ENCODE results near the gene NEU3.
"Not testable (repeated sequence)": the region's sequence is repeated elsewhere in the genome, so short reads cannot be mapped to it uniquely, and the experiment has no call there.

The NEU3 gene, protein sequence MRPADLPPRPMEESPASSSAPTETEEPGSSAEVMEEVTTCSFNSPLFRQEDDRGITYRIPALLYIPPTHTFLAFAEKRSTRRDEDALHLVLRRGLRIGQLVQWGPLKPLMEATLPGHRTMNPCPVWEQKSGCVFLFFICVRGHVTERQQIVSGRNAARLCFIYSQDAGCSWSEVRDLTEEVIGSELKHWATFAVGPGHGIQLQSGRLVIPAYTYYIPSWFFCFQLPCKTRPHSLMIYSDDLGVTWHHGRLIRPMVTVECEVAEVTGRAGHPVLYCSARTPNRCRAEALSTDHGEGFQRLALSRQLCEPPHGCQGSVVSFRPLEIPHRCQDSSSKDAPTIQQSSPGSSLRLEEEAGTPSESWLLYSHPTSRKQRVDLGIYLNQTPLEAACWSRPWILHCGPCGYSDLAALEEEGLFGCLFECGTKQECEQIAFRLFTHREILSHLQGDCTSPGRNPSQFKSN

DNA sequence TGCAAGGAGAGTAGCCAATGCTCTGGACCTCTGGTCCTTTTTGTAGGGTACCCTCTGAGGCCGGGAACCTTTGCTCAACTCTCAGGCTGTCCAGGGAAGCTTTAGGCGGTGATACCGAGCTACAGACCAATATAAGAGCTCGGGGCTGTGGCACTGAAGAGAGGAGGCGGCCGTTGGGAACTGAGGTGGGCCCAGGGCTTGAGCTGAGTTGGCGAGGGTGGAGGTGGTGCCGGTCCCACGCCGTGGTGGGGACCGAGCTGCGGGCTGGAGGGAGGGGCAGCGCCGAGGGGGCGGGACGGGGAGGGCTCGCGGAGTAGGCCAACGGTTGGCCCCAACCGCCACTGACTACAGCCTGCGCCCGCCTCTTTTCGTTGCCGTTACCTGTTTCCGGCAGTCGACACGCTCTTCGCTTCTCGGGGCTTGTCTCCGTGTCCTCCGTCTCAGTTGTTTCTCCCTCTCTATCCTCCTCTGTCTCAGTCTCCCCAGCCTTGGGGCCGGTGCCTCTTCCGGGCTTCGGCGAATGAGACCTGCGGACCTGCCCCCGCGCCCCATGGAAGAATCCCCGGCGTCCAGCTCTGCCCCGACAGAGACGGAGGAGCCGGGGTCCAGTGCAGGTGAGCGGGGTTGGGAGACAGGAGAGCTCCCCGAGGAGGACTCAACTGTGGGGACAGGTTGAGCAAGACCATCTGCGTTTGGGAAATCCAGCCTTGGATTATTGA, at the start of gene NEU3:
NEU3 (plus strand) TSS at position 393 of the 719 bp plus-strand sequence; CDS start at position 521, 128 bp downstream.
- DNase-seq, result peak; percentile 68

- no peak for DNase-seq
These were observed 47.2 kb upstream of the NEU3 start for GRCh38 chr11:74941492-74941891.

- no peak for DNase-seq
These were observed 46.5 kb upstream of the NEU3 start for GRCh38 chr11:74942073-74942759.

DNA sequence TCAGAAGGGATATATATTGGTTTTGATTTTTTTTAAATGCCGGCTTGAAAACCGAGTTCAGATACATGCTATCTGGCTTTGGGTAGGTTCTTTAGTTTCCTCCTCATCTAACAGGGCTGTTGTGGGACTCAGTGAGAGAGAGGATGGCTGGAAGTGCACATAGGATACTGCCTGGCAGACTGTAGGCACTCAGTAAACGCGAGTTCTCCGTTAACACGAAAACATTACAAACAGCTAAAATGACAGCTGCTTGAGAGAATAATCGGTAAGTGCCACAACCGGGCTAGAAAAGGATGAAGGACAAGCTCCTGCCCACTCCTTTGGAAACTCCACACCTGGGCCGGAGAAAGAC, 40.2 kb upstream of the NEU3 start:
- DNase-seq, result peak; percentile 42

- DNase-seq, result peak; percentile 94
These were observed 39.6 kb upstream of the NEU3 start, which contains the start of the genes SPCS2 and XRRA1 for GRCh38 chr11:74948898-74949752. Gene SPCS2, plus strand, starts transcription at chr11:74949266. Its CDS starts 20 bp downstream, at chr11:74949286. Gene XRRA1, minus strand, starts transcription at chr11:74949091. Its CDS starts 8,213 bp downstream, at chr11:74940878.

DNA sequence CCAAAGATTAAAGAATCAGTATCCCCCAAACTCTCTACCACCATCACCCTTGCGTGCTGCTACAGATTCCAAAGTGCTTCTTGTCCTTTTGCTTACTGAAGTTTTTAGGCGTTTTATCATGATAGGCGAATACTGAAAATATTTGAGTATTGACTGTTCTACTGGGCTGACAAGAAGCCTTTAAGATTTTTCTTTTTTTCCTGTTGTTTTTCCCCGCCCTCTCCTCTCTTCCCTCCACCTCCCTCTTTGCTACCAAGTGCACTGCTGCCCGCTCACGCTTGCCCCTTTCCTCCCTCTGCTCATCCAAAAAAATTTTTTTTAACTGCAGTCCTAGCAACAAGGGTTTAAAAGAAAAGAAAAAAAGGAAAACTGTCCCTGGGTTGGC, 39.0 kb upstream of the NEU3 start:
- no peak for DNase-seq

- DNase-seq, result no peak
These were observed 38.3 kb upstream of the NEU3 start for GRCh38 chr11:74950374-74950969.

- no peak for DNase-seq
These were observed 37.5 kb upstream of the NEU3 start for GRCh38 chr11:74951226-74951625.

GRCh38 chr11:74952752-74953151, 36.0 kb upstream of the NEU3 start:
- no peak for DNase-seq

DNA sequence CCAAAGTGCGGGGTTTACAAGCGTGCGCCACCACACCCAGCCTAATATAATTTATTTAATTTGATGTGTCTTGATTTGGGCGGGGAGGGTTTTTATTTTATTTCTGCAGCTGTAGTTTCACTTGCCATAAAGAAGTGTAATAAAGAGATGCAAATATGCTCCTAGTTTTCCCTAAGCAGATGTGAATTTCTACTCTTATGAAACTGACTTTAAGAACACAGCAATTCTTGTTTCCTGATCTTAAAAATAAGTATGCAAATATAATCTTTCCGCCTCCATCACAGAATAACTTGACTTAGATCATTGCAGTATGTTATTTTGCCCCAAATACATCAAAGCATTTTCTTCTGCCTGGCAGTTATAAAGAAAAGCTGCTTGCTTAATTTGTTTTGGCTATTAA, 35.3 kb upstream of the NEU3 start:
- DNase-seq, result no peak

DNA sequence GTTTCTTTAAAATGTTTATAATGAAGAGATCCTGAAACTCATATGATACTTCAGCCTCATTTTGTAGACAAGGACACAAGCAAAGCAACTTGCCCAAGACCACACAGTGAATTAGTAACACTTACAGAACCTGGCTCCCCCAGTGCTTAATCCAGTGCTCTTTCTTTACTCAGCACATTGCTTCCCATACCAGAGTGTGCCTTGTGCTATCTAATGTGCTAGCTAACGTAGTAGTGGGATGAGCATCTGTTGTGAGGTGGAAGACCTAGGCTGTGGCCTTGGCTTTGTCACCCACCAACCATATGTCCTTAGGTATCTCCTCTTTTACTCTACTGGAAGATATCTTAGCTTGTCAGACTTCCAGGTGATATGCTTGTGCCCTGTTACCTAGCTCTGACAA, 34.5 kb upstream of the NEU3 start:
- no peak for DNase-seq

GRCh38 chr11:74956397-74957015, 32.2 kb upstream of the NEU3 start:
- DNase-seq, result no peak

- DNase-seq, result no peak
These were observed 30.6 kb upstream of the NEU3 start for GRCh38 chr11:74957937-74958629.

DNA sequence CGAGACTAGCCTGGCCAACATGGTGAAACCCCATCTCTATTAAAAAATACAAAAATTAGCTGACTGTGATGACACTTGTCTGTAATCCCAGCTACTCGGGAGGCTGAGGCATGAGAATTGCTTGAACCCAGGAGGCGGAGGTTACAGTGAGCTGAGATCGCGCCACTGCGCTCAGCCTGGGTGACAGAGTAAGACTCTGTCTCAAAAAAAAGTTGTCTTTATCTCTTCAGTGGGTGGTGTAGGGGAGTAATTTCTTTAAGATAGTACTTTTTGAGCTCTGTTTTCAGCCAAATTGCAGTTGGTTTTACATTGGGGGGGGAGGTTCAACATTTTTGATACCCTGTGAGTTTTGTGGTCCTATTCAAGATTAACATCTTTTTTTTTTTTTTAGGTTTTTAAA, 28.6 kb upstream of the NEU3 start:
- DNase-seq, result not testable (repeated sequence)

GRCh38 chr11:74966651-74967050, 22.1 kb upstream of the NEU3 start:
- no peak for DNase-seq

- no peak for DNase-seq
These were observed 17.8 kb upstream of the NEU3 start for GRCh38 chr11:74970852-74971395.

- no peak for DNase-seq
These were observed 17.3 kb upstream of the NEU3 start for GRCh38 chr11:74971424-74971823.

GRCh38 chr11:74978041-74978440, 10.7 kb upstream of the NEU3 start:
- DNase-seq, result no peak

DNA sequence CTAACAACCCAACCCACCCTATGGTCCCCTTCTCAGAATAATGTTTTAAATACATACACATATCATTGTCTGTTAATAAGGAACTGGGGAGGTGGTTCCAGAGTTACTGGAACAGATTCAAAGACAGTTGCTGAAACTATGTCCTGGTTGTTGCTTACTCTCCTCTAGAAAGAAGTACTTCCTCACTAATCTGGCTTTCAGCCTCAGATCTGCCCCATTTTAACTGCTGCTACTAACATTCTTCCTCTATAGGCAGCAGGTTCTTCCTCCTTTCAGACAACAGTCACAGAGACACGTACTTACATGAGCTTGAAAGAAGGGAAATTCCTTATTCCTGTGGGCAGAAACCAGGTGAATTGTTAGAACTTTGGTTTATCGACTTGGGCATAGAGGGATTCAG, 8.1 kb upstream of the NEU3 start:
- no peak for DNase-seq

DNA sequence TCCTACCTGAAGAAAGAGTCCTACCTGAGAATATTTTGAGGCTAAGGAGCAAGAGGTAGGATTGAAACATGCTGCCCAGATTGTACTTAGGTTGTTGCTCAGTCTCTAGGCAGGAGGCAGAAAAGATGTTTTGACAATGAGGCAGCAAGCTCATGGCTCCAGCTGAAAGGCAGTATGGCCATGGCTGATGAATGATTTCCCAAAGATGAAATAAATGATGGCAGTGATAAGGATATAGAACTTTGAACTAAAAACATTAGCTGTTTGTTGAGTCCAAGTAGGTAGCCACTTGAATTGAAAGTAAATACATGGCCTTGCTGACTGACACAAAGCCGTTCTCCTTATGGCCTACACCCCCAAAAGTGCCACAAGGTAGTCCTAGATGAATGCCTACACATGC, 6.8 kb upstream of the NEU3 start:
- no peak for DNase-seq

DNA sequence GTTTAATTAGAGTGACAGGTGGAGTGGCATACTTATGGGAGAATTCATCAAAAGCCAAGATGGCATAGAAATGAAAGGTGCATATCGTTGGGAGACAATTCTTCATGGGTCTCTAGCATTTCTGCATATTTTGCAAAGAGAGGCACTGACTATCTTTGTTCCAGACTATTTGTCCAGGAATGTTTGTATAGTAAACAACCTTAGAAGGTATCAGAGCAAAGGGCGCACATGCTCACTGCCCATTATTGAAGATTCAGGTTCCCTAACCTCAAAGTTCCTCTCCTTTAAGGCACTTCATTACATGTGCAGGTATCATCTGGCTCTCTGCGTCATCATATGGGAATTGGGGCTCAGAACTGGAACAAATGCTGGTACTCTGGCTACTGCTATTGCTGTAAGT, 4.7 kb upstream of the NEU3 start:
- DNase-seq, result no peak
